ENCODE measurements around the gene ARGLU1.

ARGLU1 gene

DNA sequence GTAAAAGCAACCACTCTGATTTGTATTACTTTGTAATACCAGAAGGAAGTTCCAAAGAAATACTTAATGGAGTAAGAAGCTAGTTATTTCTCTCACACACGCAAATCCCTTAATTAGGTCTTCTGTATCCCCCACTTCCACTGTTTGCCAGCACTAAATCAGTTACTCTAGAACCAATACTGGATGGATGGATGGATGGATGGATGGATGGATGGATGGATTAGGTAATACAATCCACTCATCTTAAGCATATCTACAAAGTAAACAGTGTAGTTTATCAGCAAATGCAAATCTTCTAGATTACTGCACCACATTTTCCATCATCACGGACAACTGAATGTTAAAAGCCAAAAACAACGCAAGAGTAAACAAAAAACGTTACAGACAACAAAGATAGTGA, 27.3 kb downstream of the ARGLU1 start:
- DNase-seq, result no peak

- DNase-seq, result no peak
Observed at GRCh38 chr13:106537521-106537920, 30.4 kb downstream of the ARGLU1 start.

DNA sequence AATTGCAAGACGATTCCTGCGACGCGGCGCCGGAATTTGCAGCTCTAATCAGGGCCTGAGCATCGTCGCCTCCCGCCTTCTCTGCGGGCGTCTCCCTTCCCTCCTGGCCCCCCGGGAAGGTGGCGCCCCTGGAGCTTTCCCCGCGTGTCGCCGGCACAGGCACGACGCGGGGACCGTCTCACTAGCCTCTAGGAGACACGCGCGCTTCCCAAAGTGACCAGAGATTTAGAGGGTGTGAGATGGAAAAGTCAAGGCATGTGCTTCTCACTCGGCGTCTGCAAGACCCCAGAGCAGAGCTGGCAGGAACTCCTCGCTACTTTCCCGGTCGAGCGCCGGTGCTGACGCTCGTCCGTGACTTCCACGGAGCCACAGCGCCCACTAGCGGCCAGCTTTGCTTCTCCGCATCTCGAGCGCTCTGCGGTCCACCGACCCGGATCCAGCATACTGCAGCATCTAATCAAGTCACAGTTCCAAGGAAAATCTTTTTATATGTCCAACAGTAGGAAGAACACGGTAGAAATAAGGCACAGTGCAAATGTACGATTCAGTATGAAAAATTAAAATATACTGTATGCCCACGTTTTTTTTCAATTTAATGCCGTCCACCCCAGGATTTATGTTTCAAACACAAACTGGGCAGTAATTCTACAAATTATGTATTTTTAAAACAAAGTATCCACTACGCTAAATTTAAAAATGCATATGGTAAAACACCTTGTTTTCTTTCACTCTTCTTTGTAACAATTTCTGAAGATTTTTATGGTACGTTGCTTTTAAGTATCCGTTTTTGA, 31.5 kb downstream of the ARGLU1 start:
- DNase-seq, result peak; percentile 74

DNA sequence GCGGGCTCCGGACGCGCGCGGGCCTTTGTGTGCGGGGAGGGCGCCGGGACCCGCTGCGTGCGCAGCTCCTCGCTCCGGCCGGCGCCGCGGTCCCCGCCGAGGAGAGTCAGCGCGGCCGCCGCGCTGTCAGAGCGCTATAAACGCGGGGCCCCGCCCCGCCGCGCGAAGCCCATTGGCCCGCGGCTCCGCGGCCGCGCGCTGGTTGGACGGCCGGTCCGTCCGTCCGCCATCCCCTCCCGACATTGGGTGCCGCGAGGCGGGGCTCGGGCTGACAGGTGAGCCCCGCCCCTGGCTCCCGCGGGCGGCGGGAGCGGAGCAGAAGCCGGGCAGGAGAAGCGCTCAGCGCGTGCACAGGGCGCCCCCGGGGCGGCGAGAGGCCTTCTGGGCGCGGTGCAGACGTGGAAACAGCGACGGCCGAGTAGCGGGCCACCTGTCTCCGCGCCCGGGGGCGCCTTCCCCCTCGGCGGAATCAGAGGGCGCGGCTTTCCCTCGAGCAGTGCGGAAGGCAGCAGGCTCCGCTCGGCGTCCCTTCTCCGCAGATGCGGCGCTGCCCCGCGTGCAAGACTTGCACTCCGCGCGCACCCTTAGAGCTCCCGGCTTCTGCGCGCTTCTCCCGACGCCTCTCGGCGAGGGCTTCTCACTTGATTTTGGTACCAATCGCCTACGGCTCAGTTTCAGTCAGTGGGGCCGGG, 32.2 kb downstream of the ARGLU1 start, which contains the start of gene EFNB2:
Gene EFNB2 (minus strand): TSS at position 111 of the 692 bp plus-strand sequence. CDS start 698 bp downstream, outside the sequence.
- peak; percentile 85 for DNase-seq

- peak; percentile 17 for DNase-seq
Observed at GRCh38 chr13:106534639-106535551, 33.0 kb downstream of the ARGLU1 start.

GRCh38 chr13:106533943-106534638, 33.8 kb downstream of the ARGLU1 start:
- peak; percentile 9 for DNase-seq

DNA sequence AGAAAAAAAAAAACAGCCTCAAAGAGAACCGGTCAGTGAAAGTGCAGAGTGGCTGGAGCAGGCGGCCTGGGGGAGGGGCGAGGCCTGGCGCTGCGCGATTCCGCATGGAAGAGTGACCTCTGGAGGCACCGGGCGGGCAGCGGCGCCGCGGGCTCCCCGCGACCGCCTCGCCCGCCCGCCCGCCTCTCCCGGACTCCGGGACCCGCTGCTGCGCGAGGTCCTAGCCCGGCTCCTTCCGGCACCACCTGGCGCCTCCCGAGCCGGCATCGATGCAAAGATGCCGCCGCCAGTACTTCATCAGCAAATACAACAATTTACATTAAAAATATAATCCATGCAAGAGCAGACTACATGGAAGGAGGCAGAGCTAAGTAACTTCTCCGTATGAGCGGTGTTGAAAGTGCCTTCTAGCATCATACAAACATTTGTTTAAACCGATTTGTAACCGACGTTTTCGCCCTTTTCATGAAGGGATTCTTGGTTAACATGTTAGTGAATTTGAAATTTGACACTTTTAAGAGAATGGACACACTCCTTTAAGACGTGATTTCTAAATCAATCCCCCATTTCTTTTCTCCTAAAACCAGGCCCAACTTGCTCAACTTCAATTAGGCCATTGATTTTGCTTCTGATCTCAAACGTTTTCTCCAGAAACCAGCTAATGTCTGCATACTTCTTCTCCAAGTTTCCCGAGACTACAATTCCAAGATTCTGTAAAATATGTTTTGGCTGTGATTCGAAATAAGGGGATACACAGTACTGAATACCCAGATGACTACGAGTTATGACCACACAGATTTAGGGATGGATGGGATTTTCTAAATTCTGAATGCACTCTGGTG, 34.6 kb downstream of the ARGLU1 start:
- DNase-seq, result peak; percentile 1

DNA sequence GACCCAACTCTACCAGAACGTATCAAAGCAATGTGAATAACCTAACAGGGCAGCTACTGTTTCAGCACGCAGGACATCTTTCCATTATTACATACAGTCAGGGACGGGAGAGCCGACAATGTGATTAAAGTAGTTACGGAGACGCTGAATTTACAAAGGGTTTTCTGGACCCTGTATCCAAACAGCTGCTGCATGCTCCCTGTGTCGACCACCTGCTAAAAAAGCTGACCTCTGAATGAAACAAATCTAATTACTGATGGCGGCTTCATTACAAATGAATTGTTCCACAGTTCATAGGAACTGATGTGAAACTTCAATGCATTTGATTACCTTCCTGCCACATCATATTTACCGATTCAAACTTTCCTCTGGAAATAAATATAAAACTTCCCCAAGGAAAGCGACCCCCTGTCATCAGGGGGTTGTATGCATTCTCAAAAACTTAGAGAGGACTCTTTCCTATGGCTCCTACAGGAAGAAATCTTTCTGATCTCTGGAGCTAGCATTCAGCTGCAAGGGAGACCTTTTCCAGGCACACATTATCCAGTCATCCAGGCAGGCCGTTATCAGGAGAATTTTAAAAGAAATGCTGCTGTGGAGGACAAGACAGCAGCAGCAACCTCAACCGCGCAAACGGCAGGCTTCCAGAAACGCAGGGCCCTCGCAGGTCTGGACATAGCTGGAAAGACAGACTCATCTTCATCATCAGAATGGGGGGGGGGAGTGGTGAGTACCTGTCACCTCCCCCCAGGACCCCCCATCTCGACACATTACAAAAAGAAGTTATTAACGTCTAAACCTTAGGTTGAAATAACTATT, 35.6 kb downstream of the ARGLU1 start:
- no peak for DNase-seq

GRCh38 chr13:106530980-106531481, 36.9 kb downstream of the ARGLU1 start:
- DNase-seq, result no peak

GRCh38 chr13:106530171-106530851, 37.6 kb downstream of the ARGLU1 start:
- DNase-seq, result no peak

- no peak for DNase-seq
Observed at GRCh38 chr13:106529415-106530170, 38.3 kb downstream of the ARGLU1 start.

- no peak for DNase-seq
Observed at GRCh38 chr13:106528718-106529414, 39.1 kb downstream of the ARGLU1 start.

GRCh38 chr13:106527826-106528225, 40.1 kb downstream of the ARGLU1 start:
- DNase-seq, result no peak

GRCh38 chr13:106527445-106527801, 40.5 kb downstream of the ARGLU1 start:
- no peak for DNase-seq

- no peak for DNase-seq
Observed at GRCh38 chr13:106526738-106527444, 41.0 kb downstream of the ARGLU1 start.

DNA sequence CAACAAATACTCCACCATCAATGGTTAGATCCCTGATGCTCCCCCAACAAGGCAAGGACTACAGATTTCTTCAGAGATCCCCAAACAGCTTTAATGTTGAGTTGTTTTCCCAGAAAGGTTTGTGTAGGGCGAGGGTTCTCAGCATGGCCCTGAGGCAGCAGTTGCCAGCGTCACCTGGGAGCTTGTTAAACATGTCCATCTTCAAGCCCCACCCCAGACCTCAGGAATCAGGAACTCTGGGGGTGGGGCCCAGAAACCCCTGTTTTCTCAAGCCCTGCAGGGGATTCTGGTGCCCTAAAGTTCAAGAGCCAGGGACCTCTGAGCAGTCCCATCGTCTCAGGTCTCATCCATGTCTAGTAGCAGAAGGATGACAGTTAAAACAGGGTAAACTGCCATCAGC, 42.1 kb downstream of the ARGLU1 start:
- no peak for DNase-seq

- no peak for DNase-seq
Observed at GRCh38 chr13:106524108-106524507, 43.8 kb downstream of the ARGLU1 start.

DNA sequence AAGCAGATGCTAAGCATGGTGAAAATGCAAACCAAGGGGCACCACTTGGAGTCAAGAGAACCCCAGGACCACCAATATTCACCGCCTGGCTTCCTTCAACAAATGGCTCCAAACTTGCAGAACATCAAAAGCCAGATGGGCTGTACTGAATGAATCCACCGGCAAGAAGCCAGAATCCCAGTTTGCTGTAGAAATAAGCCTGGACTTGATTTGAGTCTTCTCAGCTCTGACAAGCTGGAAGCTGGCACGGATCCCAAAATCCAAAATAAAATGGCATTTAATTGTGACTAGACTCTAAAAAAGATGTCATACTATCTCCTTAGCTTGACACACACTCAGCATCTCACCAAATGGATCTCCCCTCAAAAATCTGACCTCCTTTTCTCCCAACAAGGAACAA, 44.4 kb downstream of the ARGLU1 start:
- no peak for DNase-seq

Measured in central memory CD4-positive, alpha-beta T cell (primary cell).